DMS 273 treated with DMSO at 0.1 percent for 48 hours (cell line): Measurements from ENCODE around the gene LRP1.

Source experiments
- DNase-seq: peaks from one replicate; lab custom pipeline; 2025; lab: John Stamatoyannopoulos, UW

LRP1 gene

GRCh38 chr12:57127726-57128518 is at the start of gene LRP1:
Gene LRP1, plus strand, starts transcription at chr12:57128483. Its CDS starts 482 bp downstream, at chr12:57128965.
- peak; percentile 46 for DNase-seq

DNA sequence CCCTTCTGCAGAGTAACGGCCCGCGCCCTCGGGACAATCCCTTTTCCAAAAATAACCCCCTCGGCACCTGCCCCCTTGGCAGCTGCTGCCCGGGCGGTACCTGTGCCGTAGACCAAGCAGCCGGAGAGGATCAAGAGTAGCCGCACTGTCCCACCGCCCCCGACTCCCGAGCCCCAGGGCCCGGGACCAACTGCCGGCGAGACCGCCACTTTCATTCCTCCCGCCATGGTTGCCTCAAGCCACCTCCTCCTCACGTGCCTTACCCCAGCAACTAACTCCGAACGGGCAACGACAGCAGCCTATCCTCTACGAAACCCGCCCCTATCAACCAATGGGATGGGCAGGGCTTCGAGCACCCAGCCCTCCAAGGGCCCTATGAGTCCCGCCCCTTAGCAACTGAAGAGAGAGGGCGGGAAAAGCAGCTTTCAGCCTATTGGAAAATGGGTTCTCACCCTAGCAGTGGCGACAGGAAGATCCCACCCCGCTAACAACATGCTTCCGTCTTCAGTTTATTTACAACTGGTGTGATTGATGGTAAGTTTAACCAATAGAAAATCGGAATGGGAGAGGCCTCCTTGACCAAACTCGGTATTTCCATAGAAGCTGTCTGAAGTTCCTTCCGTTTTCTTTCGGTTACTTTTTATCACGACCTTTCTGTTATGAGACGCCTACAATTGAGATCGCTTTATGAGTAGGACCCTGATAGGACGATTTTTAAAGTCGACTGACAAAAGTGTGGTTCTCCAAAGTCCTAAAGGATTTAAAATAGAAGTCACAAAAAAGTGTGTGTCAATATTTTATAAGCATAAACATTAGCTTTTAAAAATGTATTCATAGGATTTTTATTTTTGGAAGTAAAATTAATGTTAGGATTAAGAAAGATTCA is 49.5 kb upstream of the LRP1 start, which contains the start of gene NEMP1:
Gene NEMP1 (minus strand): TSS at position 273 of the 886 bp plus-strand sequence. CDS start 46 bp downstream, at position 227.
- DNase-seq, result peak; percentile 99

- no peak for DNase-seq
Measured at GRCh38 chr12:57079821-57080220, 48.5 kb upstream of the LRP1 start.

DNA sequence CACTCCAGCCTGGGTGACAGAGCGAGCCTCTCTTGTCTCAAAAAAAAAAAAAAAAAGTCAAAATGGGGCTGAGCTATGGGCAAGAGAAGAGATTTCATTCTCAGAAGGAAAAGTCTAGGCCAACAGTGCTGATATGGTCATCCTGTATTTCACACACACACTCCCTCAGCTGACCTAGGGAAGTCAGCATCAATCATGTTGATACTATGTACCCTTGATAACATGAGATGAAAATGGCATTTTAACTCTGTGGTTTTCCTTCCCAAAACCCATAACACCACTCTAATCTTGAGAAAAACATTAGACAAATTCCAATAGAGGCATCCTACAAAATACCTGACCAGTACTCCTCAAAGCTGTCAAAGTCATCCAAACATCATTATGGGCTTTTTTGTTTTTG is 47.4 kb upstream of the LRP1 start:
- DNase-seq, result no peak

DNA sequence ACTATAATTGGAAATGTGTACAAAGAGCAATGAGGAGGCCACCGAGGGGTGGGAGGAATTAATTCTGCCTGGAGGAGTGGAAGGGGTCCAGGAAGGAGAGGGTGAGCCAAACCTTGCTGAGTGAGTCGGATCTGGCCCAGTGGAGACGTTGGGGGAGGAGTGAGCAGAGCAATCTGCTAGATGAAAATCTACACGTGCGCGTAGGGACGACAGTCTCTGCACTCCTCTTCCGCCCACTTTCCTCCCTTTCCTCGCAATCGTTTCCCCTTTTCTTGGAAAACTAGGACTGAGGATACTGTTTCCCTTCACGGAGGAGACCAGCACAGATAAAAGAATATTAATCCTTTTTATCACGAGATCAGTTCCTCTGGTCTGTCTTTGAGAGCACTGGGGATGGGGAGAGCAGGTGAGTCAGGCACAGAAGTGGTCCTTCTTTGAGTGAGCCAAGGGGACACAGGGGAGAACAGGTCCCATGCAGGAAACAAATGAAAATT is 42.2 kb upstream of the LRP1 start:
- DNase-seq, result no peak

DNA sequence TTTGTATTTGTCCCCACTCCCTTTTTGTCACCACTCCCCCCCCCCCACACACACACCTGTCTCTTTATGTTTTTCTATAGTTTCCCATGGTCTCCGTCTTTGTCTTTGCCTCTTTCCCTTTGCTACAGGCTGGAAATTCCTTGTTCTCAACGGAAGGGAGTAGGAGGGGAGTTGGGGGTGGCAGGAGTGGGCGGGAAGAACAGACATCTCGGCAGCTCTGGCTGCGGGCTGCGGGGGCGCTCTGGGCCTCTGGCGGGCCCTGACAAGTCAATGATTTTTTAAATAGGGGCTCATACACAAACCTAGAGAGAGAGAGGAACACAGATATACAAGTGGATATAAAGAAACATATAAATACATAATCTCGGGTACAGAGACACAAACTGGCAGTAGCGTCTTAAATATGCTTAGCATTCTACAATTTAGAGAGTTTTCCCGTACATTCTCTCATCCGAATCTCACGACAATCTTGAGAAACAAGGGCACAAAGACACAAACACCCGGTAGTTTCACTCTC is 41.7 kb upstream of the LRP1 start:
- DNase-seq, result peak; percentile 54

GRCh38 chr12:57087010-57087690 is 41.1 kb upstream of the LRP1 start:
- DNase-seq, result peak; percentile 64

- DNase-seq, result peak; percentile 80
Measured at GRCh38 chr12:57087691-57088353, 40.5 kb upstream of the LRP1 start.

GRCh38 chr12:57088354-57089270 is 39.7 kb upstream of the LRP1 start, which contains the start of gene NAB2:
Gene NAB2, plus strand, starts transcription at chr12:57089114. Its CDS starts 158 bp downstream, at chr12:57089272.
- DNase-seq, result peak; percentile 81

DNA sequence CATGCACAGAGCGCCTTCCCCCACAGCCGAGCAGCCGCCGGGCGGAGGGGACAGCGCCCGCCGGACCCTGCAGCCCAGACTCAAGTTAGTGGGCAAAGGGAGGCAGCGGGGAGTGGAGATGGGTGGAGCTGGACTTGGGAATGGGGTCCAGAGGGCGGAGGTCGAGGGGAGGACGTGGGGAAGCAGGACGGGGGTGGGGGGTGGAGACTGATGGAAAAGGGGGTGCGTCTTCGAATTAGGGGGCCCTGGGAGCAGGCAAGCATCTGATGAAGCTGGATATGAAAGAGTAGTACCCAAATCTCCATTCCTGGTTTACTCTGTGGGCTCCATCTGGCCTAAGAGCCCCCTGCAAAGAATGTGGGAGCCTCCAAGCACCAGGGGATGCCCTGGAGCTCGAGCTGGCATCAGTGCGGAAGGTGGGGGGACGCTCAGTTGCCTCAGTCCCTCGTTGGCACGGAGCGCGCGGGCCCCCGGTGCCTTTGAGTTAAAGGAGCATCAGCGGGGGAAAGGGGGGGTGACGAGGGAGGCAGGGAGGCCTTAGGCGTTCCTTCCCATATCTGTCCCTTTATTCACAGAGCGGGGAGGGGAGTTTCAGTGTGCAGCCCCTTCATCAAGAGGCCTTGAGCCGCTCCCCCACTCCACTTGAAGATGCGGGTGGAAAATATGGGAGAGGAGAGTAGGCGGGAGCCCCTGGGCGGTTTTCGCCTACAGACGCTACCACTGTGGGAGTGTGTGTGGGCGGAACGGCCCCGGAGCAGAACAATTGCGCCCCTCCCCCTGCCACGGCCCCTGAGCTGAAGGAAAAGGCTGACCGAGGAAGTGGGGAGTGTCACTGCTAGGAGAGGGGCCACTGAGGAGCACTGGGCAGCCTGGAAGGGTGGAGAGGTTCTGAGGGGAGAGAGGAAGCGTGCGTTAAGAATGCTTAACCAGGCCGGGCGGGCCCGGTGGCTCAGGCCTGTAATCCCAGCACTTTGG is 38.7 kb upstream of the LRP1 start:
- no peak for DNase-seq

- DNase-seq, result no peak
Measured at GRCh38 chr12:57090490-57090889, 37.8 kb upstream of the LRP1 start.

DNA sequence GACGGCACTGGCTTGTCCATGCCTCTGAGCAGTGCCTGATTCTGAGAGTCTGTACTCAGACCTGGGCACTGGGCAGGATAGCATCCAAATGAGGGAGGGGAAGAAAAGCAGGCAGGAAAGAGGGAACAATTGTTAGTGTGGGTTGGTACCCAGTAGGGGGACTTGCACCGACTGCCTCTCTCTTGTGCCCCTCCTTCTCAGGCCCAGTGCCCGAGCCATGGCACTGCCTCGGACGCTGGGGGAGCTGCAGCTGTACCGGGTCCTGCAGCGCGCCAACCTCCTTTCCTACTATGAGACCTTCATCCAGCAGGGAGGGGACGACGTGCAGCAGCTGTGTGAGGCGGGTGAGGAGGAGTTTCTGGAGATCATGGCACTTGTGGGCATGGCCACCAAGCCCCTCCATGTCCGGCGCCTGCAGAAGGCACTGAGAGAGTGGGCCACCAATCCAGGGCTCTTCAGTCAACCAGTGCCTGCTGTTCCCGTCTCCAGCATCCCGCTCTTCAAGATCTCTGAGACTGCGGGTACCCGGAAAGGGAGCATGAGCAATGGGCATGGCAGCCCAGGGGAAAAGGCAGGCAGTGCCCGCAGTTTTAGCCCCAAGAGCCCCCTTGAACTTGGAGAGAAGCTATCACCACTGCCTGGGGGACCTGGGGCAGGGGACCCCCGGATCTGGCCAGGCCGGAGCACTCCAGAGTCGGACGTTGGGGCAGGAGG is 37.2 kb upstream of the LRP1 start:
- no peak for DNase-seq

DNA sequence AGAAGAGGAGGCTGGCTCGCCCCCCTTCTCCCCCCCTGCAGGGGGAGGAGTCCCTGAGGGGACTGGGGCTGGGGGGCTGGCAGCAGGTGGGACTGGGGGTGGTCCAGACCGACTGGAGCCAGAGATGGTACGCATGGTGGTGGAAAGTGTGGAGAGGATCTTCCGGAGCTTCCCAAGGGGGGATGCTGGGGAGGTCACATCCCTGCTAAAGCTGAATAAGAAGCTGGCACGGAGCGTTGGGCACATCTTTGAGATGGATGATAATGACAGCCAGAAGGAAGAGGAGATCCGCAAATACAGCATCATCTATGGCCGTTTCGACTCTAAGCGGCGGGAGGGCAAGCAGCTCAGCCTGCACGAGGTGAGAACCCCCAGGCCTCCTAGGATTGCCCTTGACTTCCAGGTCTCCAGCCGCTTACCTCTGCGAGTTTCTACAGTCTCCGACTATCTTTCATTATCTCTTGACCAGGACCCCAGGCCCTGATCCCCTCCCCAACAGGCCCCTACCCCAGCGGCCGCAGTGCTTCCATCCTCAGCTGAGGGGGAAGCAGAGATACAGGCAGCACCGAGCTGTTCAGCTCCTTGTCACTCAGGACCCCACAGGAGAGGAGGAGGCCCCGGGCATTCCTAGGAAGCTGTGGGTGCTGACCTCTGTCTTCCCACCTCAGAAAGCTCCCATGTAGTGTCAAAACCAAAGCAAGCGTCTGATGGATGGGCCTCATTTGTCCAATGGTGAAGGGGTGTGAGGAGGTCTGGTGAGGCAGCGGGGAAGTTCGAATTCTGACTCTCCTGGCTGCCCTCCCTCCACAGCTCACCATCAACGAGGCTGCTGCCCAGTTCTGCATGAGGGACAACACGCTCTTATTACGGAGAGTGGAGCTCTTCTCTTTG is 36.4 kb upstream of the LRP1 start:
- no peak for DNase-seq

DNA sequence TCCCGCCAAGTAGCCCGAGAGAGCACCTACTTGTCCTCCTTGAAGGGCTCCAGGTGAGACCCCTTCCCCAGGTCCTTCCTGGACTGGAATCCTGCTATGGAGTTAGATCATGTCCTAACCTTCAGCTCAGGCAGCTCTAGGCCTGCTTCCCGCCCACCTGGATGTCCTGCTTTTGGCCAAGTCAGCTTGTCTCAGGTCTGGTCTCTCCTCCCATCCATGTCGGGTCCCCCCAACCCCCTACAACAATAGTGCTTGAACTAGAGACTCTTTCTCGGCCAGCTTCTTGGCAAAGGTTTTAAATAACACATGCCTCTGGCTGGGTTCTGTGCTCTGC is 35.8 kb upstream of the LRP1 start:
- DNase-seq, result no peak

DNA sequence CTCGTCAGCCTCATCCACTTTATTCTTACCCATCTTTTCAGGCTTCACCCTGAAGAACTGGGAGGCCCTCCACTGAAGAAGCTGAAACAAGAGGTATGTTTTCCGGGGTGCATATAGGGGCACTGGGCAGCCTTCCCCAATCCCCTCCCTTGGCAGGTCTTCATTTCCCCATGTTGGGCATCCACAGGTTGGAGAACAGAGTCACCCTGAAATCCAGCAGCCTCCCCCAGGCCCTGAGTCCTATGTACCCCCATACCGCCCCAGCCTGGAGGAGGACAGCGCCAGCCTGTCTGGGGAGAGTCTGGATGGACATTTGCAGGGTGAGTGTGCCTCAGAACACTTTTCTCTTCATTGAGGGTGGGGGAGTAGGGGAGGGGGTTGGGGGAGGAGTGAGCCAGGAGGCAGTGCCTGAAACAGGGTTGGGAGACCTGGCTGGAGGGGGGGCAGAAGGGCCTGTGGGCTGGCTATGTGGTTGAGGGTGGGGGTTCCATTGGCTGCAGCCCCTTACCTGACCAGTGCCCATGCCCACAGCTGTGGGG is 35.3 kb upstream of the LRP1 start:
- DNase-seq, result no peak

GRCh38 chr12:57093415-57094207 is 34.7 kb upstream of the LRP1 start:
- no peak for DNase-seq
